A673 (cell line): ENCODE data around the gene CDC42EP4.

ENCODE experiments used
- EZH2 ChIP-seq: fragments of 200-600 bp; sonication (generic); IDR thresholded peaks from 2 replicates; pipeline ENCODE4 v1.6.1; 2017; ENCODE audit warnings: borderline replicate concordance, low read depth, mild to moderate bottlenecking, mixed read lengths, antibody characterized with exemption, low read length; ENCODE audit not compliant: poor library complexity, severe bottlenecking
- TF ChIP-seq, protein P1 (sequence below): fragments of 300-800, 200-600 bp; sonication (generic); conservative IDR thresholded peaks from 2 replicates; pipeline ENCODE4 v1.5.1; 2017; ENCODE audit warnings: low read depth, mild to moderate bottlenecking, antibody characterized with exemption, low read length, moderate library complexity, mixed read lengths

GRCh38 chr17:73343168-73343634 lies 31.4 kb upstream of the CDC42EP4 start:
- TF ChIP-seq, protein P1, sequence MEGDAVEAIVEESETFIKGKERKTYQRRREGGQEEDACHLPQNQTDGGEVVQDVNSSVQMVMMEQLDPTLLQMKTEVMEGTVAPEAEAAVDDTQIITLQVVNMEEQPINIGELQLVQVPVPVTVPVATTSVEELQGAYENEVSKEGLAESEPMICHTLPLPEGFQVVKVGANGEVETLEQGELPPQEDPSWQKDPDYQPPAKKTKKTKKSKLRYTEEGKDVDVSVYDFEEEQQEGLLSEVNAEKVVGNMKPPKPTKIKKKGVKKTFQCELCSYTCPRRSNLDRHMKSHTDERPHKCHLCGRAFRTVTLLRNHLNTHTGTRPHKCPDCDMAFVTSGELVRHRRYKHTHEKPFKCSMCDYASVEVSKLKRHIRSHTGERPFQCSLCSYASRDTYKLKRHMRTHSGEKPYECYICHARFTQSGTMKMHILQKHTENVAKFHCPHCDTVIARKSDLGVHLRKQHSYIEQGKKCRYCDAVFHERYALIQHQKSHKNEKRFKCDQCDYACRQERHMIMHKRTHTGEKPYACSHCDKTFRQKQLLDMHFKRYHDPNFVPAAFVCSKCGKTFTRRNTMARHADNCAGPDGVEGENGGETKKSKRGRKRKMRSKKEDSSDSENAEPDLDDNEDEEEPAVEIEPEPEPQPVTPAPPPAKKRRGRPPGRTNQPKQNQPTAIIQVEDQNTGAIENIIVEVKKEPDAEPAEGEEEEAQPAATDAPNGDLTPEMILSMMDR: no peak
- TF ChIP-seq EZH2: no peak
